ENCODE measurements around the gene IRAK3. TPM values are rescaled to one million over a fixed set of nuclear protein-coding genes. Genes with fewer than 3 reads are reported as not detected.

The IRAK3 gene
- total and polyA plus RNA-seq, 3 donors from 2014 or later = 3.1 to 7.0 (median 6.1) TPM

GRCh38 chr12:66282244-66282643 lies 93.2 kb downstream of the IRAK3 start:
- Histone ChIP-seq H3K4me1 (no peaks in the 10 kb centered on the region), H3K9me3 (no peaks in the 10 kb centered on the region), H3K4me3 (no peak overlapping the region), H3K36me3 (ENCODE audit: low read depth, missing control alignments) (no peaks in the 10 kb centered on the region), H3K27ac (no peak overlapping the region), H3K27me3 (no peaks in the 10 kb centered on the region)
- intact Hi-C loops (cut with DNase I; ENCODE audit: low total_unique reads) = no loop called here
- 89 to 92% methylated on average over 3 of the region's 3 CpGs for WGBS, 2 donors
- DNase-seq = no peak
- TF ChIP-seq POLR2A (IDR thresholded peaks at IDR 0.05) (no peak), CTCF (IDR thresholded peaks at IDR 0.05) (no peak)

GRCh38 chr12:66287275-66287674 lies 98.3 kb downstream of the IRAK3 start:
- 95% methylated on average over 3 of the region's 3 CpGs for WGBS, 2 donors
- TF ChIP-seq POLR2A (IDR thresholded peaks at IDR 0.05) (no peak), CTCF (IDR thresholded peaks at IDR 0.05) (no peak)
- Histone ChIP-seq H3K27ac (no peak overlapping the region), H3K4me1 (no peaks in the 10 kb centered on the region), H3K9me3 (no peaks in the 10 kb centered on the region), H3K36me3 (ENCODE audit: low read depth, missing control alignments) (no peaks in the 10 kb centered on the region), H3K4me3 (no peak overlapping the region), H3K27me3 (no peaks in the 10 kb centered on the region)
- intact Hi-C loops (cut with DNase I; ENCODE audit: low total_unique reads) = no loop called here
- no peak for DNase-seq

GRCh38 chr12:66288121-66288520 lies 99.1 kb downstream of the IRAK3 start:
- no peaks in the 10 kb centered on the region for H3K9me3 ChIP-seq
- no peak overlapping the region for H3K4me3 ChIP-seq
- no peak for TF ChIP-seq CTCF (IDR thresholded peaks at IDR 0.05)
- TF ChIP-seq POLR2A (IDR thresholded peaks at IDR 0.05) = no peak
- H3K27ac ChIP-seq = no peak overlapping the region
- DNase-seq = no peak
- intact Hi-C loops (cut with DNase I; ENCODE audit: low total_unique reads) = no loop called here
- H3K27me3 ChIP-seq = no peaks in the 10 kb centered on the region
- H3K4me1 ChIP-seq = no peaks in the 10 kb centered on the region
- no peaks in the 10 kb centered on the region for H3K36me3 ChIP-seq (ENCODE audit: low read depth, missing control alignments)
- 84 to 88% methylated on average over 5 of the region's 5 CpGs for whole genome bisulfite sequencing, 2 donors

GRCh38 chr12:66289485-66289884 lies 100.5 kb downstream of the IRAK3 start:
- no peak for DNase-seq
- no peaks in the 10 kb centered on the region for H3K9me3 ChIP-seq
- no peaks in the 10 kb centered on the region for H3K27me3 ChIP-seq
- no peaks in the 10 kb centered on the region for H3K36me3 ChIP-seq (ENCODE audit: low read depth, missing control alignments)
- 90 to 93% methylated on average over 2 of the region's 2 CpGs for WGBS, 2 donors
- H3K27ac ChIP-seq = no peak overlapping the region
- TF ChIP-seq POLR2A (IDR thresholded peaks at IDR 0.05) (no peak), CTCF (IDR thresholded peaks at IDR 0.05) (no peak)
- H3K4me1 ChIP-seq = no peaks in the 10 kb centered on the region
- intact Hi-C loops (cut with DNase I; ENCODE audit: low total_unique reads) = no loop called here
- H3K4me3 ChIP-seq = no peak overlapping the region

- Histone ChIP-seq H3K9me3 (no peaks in the 10 kb centered on the region), H3K27ac (no peak overlapping the region), H3K36me3 (ENCODE audit: low read depth, missing control alignments) (no peaks in the 10 kb centered on the region), H3K4me3 (no peak overlapping the region), H3K27me3 (no peaks in the 10 kb centered on the region), H3K4me1 (no peaks in the 10 kb centered on the region)
- intact Hi-C loops (cut with DNase I; ENCODE audit: low total_unique reads) = no loop called here
- 82 to 94% methylated on average over 2 of the region's 2 CpGs for WGBS, 2 donors
- DNase-seq = no peak
- no peak for TF ChIP-seq POLR2A (IDR thresholded peaks at IDR 0.05)
- TF ChIP-seq CTCF (IDR thresholded peaks at IDR 0.05) = no peak
These were observed 101.7 kb downstream of the IRAK3 start for GRCh38 chr12:66290716-66291200.

All from testis (tissue), 3 donors.